HTR-8/SVneo (cell line): ENCODE results near the gene CNGA3.
A peak's percentile ranks its signal among the peaks of the same experiment; 100 is the strongest.
"Not testable (repeated sequence)": the region's sequence is repeated elsewhere in the genome, so short reads cannot be mapped to it uniquely, and the experiment has no call there.

Source experiments
- DNase-seq: peaks from one replicate; pipeline ENCODE4 v3.0.0; 2011; ENCODE audit warnings: low spot score, mixed read lengths; ENCODE audit not compliant: insufficient read length
- FAIRE-seq: peaks from 2 replicates; lab custom pipeline; 2011; peaks lifted over from hg19 to GRCh38; lab: Jason Lieb, UNC

The CNGA3 gene

GRCh38 chr2:98434492-98434891 lies 88.2 kb downstream of the CNGA3 start:
- DNase-seq, result no peak
- no peak for FAIRE-seq

- DNase-seq, FAIRE-seq: not testable (repeated sequence)
Observed at GRCh38 chr2:98435670-98436069, 89.4 kb downstream of the CNGA3 start.

DNA sequence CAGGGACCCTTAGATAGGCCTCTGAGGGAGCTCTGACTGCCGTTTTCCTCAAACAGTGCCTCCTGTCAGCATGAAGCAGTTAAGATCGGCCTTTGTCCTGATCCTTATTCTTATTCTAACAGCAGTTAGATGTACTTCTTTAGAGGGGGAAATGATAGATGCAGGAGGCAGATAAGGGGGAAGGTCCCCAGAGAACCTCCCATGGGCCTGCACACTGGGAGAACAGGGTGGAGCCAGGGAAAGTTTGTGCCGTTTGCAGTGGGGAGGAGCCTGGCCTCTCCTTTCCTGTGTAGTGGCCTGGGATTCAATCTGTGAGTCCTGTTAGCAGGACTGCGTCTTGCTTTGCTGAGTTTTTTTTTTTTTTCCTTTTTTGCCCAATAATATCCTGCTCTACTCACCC lies 90.5 kb downstream of the CNGA3 start:
- no peak for FAIRE-seq
- no peak for DNase-seq

- DNase-seq, result no peak
- no peak for FAIRE-seq
Observed at GRCh38 chr2:98438190-98439133, 92.2 kb downstream of the CNGA3 start.

GRCh38 chr2:98441706-98442450 lies 95.6 kb downstream of the CNGA3 start:
- DNase-seq (no peak), FAIRE-seq (peak; percentile 20)

GRCh38 chr2:98442488-98442887 lies 96.2 kb downstream of the CNGA3 start:
- no peak for DNase-seq
- FAIRE-seq, result no peak

- peak; percentile 88 for FAIRE-seq
- DNase-seq, result peak; percentile 95
Observed at GRCh38 chr2:98444436-98445176, 98.3 kb downstream of the CNGA3 start, which contains the start of gene INPP4A. Gene INPP4A (plus strand): TSS chr2:98444858. CDS start chr2:98520049, 75,191 bp downstream.

GRCh38 chr2:98445177-98445682 lies 99.0 kb downstream of the CNGA3 start:
- peak; percentile 44 for DNase-seq
- no peak for FAIRE-seq

DNA sequence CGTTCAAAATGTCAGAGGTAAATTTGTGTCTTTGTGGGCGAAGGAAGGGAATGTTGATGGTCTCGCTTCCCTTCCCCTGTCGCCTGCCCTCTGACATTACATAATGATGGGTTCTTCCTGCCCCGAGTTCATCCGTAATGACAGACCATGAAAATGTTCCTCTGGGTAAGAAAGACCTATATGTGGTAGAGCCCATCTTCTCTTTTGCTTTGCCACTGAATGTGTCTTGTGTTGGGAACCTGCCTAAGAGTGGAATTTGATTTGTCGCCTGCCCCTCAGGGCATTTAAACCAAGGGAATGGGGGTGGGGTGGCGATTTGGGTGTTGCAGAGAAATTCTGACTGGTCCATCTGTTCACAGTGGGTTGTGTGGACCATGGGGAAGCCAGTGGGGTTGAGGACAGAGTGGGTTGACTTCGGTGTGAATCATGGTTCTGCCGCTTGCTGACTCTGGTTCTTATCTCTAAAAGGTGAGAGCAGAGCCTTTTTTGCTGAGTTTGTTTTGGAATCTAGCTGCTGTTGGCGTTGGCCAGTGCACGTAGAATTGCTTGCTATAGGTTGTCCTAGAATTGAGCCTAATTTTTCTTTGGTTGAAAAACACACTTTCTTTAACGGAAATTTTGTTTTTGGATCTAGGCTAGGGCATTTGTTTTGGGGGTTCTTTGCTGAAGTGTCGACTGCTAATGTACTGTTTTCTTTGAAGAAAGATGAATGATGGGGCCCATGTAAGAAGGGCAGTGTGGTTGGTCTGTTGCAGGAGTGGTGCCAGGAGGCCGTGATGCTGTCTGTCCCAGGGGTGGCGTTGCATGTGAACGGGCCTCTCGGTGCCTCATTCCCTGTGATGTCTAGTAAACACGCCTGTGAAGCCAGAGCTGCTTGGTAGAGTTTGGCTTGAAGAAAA lies 99.7 kb downstream of the CNGA3 start:
- DNase-seq (no peak), FAIRE-seq (no peak)

DNA sequence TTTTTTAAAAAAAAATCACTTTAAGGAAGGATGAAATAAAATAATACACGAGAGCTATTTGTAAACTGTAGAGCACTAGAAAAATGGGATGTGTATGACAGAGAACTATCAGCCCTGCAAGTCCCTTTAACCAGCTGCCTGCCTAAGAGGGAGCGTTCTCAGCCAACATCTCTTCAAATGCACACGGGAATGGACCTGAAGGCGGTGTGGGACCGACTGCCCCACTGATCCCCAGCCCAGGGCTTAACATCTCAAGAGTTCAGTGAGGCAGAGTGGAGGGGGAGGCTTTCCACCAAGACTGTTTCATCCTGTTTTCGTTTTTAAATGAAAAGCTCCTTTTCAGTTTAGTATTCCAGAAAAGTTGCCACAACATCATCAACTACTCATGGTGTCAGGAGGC lies 100.6 kb downstream of the CNGA3 start:
- FAIRE-seq (no peak), DNase-seq (no peak)
